GM23338 (cell line): ENCODE measurements around the gene LDB3. TPM values are rescaled to one million over a fixed set of nuclear protein-coding genes. Genes with fewer than 3 reads are reported as not detected.

ENCODE experiments used
- ATAC-seq: fragments of 200-7000 bp; cut with Tn5 transposase; 3 replicates; pipeline ENCODE4 v1.9.1; 2020
- DNase-seq: peaks from one replicate; pipeline ENCODE4 v3.0.0-alpha.2; 2015; ENCODE audit warnings: low spot score
- H2AFZ ChIP-seq: fragments of 200-600 bp; sonication (generic); 2 replicates; pipeline ENCODE4 v1.8.0; 2016; ENCODE audit warnings: antibody characterized with exemption, mild to moderate bottlenecking, moderate library complexity
- H3F3A ChIP-seq: fragments of 200-600 bp; sonication (generic); replicated peaks from 2 replicates; pipeline ENCODE4 v1.8.0; 2017; ENCODE audit warnings: antibody characterized with exemption, mixed run types, low read depth
- H3K27ac ChIP-seq: fragments of 200-600 bp; sonication (generic); 2 replicates; pipeline ENCODE4 v1.6.1; 2016; ENCODE audit warnings: low read depth
- H3K27me3 ChIP-seq: fragments of 200-600 bp; sonication (generic); 2 replicates; pipeline ENCODE4 v1.8.0; 2016; ENCODE audit warnings: mild to moderate bottlenecking, mixed run types, moderate library complexity; ENCODE audit not compliant: insufficient read depth
- H3K36me3 ChIP-seq: fragments of 200-600 bp; sonication (generic); 2 replicates; pipeline ENCODE4 v1.8.0; 2016; ENCODE audit warnings: mild to moderate bottlenecking; ENCODE audit not compliant: insufficient read depth
- H3K4me1 ChIP-seq: fragments of 200-600 bp; sonication (generic); 2 replicates; pipeline ENCODE4 v1.8.0; 2016; ENCODE audit warnings: mild to moderate bottlenecking, moderate library complexity; ENCODE audit not compliant: insufficient read depth
- H3K4me2 ChIP-seq: fragments of 200-600 bp; sonication (generic); 2 replicates; pipeline ENCODE4 v1.7.1; 2017; ENCODE audit warnings: mixed run types
- H3K4me3 ChIP-seq: fragments of 200-600 bp; sonication (generic); 2 replicates; pipeline ENCODE4 v1.6.1; 2016; ENCODE audit warnings: mixed run types
- H3K79me2 ChIP-seq: fragments of 200-600 bp; sonication (generic); replicated peaks from 2 replicates; pipeline ENCODE4 v1.8.0; 2017; ENCODE audit warnings: mild to moderate bottlenecking; ENCODE audit not compliant: insufficient read depth
- H3K9me2 ChIP-seq: fragments of 200-600 bp; sonication (generic); 2 replicates; pipeline ENCODE4 v1.8.0; 2017; ENCODE audit not compliant: insufficient read depth
- H4K20me1 ChIP-seq: fragments of 200-600 bp; sonication (generic); replicated peaks from 2 replicates; pipeline ENCODE4 v1.8.0; 2017; ENCODE audit warnings: mild to moderate bottlenecking; ENCODE audit not compliant: insufficient read depth
- H3K27ac Mint-ChIP-seq: 2 replicates; pipeline ENCODE4 v1.8.0; 2020; ENCODE audit warnings: inconsistent platforms, mild to moderate bottlenecking, moderate library complexity, mixed read lengths
- H3K27me3 Mint-ChIP-seq: 3 replicates; pipeline ENCODE4 v1.8.0; 2022; ENCODE audit warnings: low read depth, mild to moderate bottlenecking, moderate library complexity, mixed read lengths, inconsistent platforms; ENCODE audit not compliant: insufficient read depth, poor library complexity
- H3K36me3 Mint-ChIP-seq: 3 replicates; pipeline ENCODE4 v1.8.0; 2021; ENCODE audit warnings: low read depth, mild to moderate bottlenecking, inconsistent platforms, moderate library complexity, mixed read lengths
- H3K4me1 Mint-ChIP-seq: 3 replicates; pipeline ENCODE4 v1.8.0; 2020; ENCODE audit warnings: mild to moderate bottlenecking, inconsistent platforms, mixed read lengths
- H3K4me3 Mint-ChIP-seq: 3 replicates; pipeline ENCODE4 v1.8.0; 2021; ENCODE audit warnings: moderate library complexity, mild to moderate bottlenecking, inconsistent platforms, mixed read lengths
- H3K9me3 Mint-ChIP-seq: 3 replicates; pipeline ENCODE4 v1.8.0; 2020; ENCODE audit warnings: moderate library complexity, mild to moderate bottlenecking, inconsistent platforms, mixed read lengths
- CREB1 ChIP-seq: fragments of 250-450 bp; sonication (Bioruptor Pico); IDR thresholded peaks from 2 replicates; pipeline ENCODE4 v1.5.0; 2020; ENCODE audit warnings: low read depth, mild to moderate bottlenecking, moderate library complexity
- EZH2 ChIP-seq: fragments of 200-600 bp; sonication (generic); IDR thresholded peaks from one replicate; pipeline ENCODE4 v1.8.0; 2017; ENCODE audit warnings: antibody characterized with exemption, mild to moderate bottlenecking, low read depth; ENCODE audit not compliant: unreplicated experiment
- EZH2phosphoT487 ChIP-seq: fragments of 200-600 bp; sonication (generic); IDR thresholded peaks from one replicate; pipeline ENCODE4 v1.8.1; 2018; ENCODE audit warnings: antibody characterized with exemption; ENCODE audit not compliant: unreplicated experiment
- JUNB ChIP-seq: IDR thresholded peaks from one replicate; pipeline ENCODE4 v1.6.1; 2016; ENCODE audit warnings: antibody characterized with exemption; ENCODE audit not compliant: unreplicated experiment
- NANOG ChIP-seq: IDR thresholded peaks from 2 replicates; pipeline ENCODE4 v1.6.1; 2016; ENCODE audit warnings: antibody characterized with exemption, borderline replicate concordance
- POLR2AphosphoS5 ChIP-seq: IDR thresholded peaks from 2 replicates; pipeline ENCODE4 v1.6.1; 2016; ENCODE audit warnings: antibody characterized with exemption, low read depth
- STAT1 ChIP-seq: IDR thresholded peaks from one replicate; pipeline ENCODE4 v1.6.1; 2016; ENCODE audit warnings: antibody characterized with exemption; ENCODE audit not compliant: unreplicated experiment
- ZNF114 ChIP-seq: fragments of 250-450 bp; sonication (Bioruptor Pico); IDR thresholded peaks from 2 replicates; pipeline ENCODE4 v1.5.0; 2020; ENCODE audit warnings: mild to moderate bottlenecking, moderate library complexity
- ZNF331 ChIP-seq: fragments of 250-450 bp; sonication (Bioruptor Pico); IDR thresholded peaks from 2 replicates; pipeline ENCODE4 v1.5.0; 2020; ENCODE audit warnings: low read depth, mild to moderate bottlenecking, moderate library complexity
- polyA plus RNA-seq: library from polyadenylated mRNA; unstranded; fragments of >200 nt; fragmentation: Nextera tagmentation; extraction: Ambion mirVana; gene quantifications from 2 replicates; pipeline ENCODE4 v1.2.1, GENCODE V29; 2016
- total RNA-seq: library from RNA; depleted of rRNA; stranded (reverse); fragments of >200 nt; shearing (Covaris generic); gene quantifications from 2 replicates; pipeline ENCODE4 v1.2.3, GENCODE V29; 2014
- TF ChIP-seq, protein P1 (sequence below), 2 experiments: fragments of 200-600 bp in 1 of 2; sonication (generic) in 1 of 2; conservative IDR thresholded peaks; 2 replicates each; pipeline versions ENCODE4 v1.5.1 to v1.6.1; 2016 to 2017; ENCODE audit warnings: antibody characterized with exemption in 2 of 2, low read depth in 2 of 2, mild to moderate bottlenecking in 2 of 2, moderate library complexity in 1 of 2
- TF ChIP-seq, protein P2 (sequence below): fragments of 250-450 bp; sonication (Bioruptor Pico); IDR thresholded peaks from 2 replicates; pipeline ENCODE4 v1.5.0; 2020; ENCODE audit warnings: mild to moderate bottlenecking, moderate library complexity
- TF ChIP-seq, protein P3 (sequence below): IDR thresholded peaks from one replicate; pipeline ENCODE4 v1.6.1; 2018; ENCODE audit warnings: antibody characterized with exemption; ENCODE audit not compliant: unreplicated experiment
- TF ChIP-seq, protein P4 (sequence below): IDR thresholded peaks from 2 replicates; pipeline ENCODE4 v1.6.1; 2016; ENCODE audit warnings: antibody characterized with exemption

LDB3 gene
- total and polyA plus RNA-seq, 2 experiments from 2014 or later = 0.14 to 0.16 TPM

DNA sequence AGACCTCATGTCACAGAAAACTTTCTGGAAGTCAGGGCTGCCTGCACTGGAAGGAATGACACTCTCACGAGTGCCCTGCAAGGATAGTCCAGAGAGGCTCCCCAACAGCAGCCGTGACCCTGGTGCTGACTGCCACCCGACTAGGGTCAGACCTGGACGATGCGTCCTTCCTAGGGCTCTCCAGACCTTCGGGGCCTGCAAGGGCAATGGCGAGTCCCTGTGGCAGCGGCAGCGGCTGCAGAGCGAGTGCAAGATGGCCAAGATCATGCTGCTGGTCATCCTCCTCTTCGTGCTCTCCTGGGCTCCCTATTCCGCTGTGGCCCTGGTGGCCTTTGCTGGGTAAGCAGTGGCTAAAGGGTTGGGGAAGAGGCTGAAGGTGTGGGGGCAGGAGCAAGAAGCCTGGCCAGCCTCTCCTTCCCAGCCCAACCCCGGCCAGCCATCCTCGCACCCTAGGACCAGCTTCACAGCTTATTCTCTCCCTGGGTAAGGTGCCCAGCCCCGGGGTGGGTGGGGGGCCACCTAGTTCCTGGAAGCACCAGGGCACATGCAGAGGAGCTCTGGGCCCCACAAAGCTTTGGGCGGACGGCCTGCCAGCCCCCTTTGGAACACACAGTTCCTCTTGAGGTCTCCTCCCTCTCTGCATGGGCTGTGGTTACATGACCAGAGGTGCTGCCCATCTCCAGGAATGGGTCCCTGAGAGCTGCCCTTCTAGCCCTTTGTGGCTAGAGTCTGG is 8.4 kb upstream of the LDB3 start:
- Mint-ChIP-seq H3K27me3 (peaks cover 10% of the 10 kb centered on the region), H3K4me3 (no peak overlapping the region), H3K9me3 (no peaks in the 10 kb centered on the region), H3K27ac (no peak overlapping the region), H3K36me3 (no peaks in the 10 kb centered on the region; the same call in 2 of the 3 replicates), H3K4me1 (peaks cover 2% of the 10 kb centered on the region; the same call in 2 of the 3 replicates)
- no peaks in the 10 kb centered on the region for H3K27me3 ChIP-seq
- H3K9me2 ChIP-seq = 0 out of 2 replicates have a peak, but pooled peaks cover 2% of the 10 kb centered on the region
- no peaks in the 10 kb centered on the region for H3K36me3 ChIP-seq
- H3F3A ChIP-seq = no peaks in the 10 kb centered on the region
- DNase-seq = no peak
- no peaks in the 10 kb centered on the region for H3K79me2 ChIP-seq
- H3K4me2 ChIP-seq = no peak overlapping the region
- no peaks in the 10 kb centered on the region for H3K4me1 ChIP-seq
- H2AFZ ChIP-seq = no peak overlapping the region
- H3K4me3 ChIP-seq = no peak overlapping the region
- H3K27ac ChIP-seq = no peak overlapping the region
- TF ChIP-seq, protein P1, sequence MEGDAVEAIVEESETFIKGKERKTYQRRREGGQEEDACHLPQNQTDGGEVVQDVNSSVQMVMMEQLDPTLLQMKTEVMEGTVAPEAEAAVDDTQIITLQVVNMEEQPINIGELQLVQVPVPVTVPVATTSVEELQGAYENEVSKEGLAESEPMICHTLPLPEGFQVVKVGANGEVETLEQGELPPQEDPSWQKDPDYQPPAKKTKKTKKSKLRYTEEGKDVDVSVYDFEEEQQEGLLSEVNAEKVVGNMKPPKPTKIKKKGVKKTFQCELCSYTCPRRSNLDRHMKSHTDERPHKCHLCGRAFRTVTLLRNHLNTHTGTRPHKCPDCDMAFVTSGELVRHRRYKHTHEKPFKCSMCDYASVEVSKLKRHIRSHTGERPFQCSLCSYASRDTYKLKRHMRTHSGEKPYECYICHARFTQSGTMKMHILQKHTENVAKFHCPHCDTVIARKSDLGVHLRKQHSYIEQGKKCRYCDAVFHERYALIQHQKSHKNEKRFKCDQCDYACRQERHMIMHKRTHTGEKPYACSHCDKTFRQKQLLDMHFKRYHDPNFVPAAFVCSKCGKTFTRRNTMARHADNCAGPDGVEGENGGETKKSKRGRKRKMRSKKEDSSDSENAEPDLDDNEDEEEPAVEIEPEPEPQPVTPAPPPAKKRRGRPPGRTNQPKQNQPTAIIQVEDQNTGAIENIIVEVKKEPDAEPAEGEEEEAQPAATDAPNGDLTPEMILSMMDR (conservative IDR thresholded peaks at IDR 0.05; ENCODE audit: low read depth in 2 of 2) = no peak
- TF ChIP-seq NANOG (no peak), ZNF114 (no peak), JUNB (no peak), POLR2AphosphoS5 (no peak), ZNF331 (CRISPR knock-in tag) (no peak), EZH2phosphoT487 (no peak), CREB1 (CRISPR knock-in tag) (no peak), STAT1 (no peak), EZH2 (no peak)
- TF ChIP-seq, protein P2, sequence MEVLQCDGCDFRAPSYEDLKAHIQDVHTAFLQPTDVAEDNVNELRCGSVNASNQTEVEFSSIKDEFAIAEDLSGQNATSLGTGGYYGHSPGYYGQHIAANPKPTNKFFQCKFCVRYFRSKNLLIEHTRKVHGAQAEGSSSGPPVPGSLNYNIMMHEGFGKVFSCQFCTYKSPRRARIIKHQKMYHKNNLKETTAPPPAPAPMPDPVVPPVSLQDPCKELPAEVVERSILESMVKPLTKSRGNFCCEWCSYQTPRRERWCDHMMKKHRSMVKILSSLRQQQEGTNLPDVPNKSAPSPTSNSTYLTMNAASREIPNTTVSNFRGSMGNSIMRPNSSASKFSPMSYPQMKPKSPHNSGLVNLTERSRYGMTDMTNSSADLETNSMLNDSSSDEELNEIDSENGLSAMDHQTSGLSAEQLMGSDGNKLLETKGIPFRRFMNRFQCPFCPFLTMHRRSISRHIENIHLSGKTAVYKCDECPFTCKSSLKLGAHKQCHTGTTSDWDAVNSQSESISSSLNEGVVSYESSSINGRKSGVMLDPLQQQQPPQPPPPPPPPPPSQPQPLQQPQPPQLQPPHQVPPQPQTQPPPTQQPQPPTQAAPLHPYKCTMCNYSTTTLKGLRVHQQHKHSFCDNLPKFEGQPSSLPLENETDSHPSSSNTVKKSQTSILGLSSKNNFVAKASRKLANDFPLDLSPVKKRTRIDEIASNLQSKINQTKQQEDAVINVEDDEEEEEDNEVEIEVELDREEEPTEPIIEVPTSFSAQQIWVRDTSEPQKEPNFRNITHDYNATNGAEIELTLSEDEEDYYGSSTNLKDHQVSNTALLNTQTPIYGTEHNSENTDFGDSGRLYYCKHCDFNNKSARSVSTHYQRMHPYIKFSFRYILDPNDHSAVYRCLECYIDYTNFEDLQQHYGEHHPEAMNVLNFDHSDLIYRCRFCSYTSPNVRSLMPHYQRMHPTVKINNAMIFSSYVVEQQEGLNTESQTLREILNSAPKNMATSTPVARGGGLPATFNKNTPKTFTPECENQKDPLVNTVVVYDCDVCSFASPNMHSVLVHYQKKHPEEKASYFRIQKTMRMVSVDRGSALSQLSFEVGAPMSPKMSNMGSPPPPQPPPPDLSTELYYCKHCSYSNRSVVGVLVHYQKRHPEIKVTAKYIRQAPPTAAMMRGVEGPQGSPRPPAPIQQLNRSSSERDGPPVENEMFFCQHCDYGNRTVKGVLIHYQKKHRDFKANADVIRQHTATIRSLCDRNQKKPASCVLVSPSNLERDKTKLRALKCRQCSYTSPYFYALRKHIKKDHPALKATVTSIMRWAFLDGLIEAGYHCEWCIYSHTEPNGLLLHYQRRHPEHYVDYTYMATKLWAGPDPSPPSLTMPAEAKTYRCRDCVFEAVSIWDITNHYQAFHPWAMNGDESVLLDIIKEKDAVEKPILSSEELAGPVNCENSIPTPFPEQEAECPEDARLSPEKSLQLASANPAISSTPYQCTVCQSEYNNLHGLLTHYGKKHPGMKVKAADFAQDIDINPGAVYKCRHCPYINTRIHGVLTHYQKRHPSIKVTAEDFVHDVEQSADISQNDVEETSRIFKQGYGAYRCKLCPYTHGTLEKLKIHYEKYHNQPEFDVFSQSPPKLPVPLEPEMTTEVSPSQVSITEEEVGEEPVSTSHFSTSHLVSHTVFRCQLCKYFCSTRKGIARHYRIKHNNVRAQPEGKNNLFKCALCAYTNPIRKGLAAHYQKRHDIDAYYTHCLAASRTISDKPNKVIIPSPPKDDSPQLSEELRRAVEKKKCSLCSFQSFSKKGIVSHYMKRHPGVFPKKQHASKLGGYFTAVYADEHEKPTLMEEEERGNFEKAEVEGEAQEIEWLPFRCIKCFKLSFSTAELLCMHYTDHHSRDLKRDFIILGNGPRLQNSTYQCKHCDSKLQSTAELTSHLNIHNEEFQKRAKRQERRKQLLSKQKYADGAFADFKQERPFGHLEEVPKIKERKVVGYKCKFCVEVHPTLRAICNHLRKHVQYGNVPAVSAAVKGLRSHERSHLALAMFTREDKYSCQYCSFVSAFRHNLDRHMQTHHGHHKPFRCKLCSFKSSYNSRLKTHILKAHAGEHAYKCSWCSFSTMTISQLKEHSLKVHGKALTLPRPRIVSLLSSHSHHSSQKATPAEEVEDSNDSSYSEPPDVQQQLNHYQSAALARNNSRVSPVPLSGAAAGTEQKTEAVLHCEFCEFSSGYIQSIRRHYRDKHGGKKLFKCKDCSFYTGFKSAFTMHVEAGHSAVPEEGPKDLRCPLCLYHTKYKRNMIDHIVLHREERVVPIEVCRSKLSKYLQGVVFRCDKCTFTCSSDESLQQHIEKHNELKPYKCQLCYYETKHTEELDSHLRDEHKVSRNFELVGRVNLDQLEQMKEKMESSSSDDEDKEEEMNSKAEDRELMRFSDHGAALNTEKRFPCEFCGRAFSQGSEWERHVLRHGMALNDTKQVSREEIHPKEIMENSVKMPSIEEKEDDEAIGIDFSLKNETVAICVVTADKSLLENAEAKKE (CRISPR knock-in tag) = no peak
- TF ChIP-seq, protein P3, sequence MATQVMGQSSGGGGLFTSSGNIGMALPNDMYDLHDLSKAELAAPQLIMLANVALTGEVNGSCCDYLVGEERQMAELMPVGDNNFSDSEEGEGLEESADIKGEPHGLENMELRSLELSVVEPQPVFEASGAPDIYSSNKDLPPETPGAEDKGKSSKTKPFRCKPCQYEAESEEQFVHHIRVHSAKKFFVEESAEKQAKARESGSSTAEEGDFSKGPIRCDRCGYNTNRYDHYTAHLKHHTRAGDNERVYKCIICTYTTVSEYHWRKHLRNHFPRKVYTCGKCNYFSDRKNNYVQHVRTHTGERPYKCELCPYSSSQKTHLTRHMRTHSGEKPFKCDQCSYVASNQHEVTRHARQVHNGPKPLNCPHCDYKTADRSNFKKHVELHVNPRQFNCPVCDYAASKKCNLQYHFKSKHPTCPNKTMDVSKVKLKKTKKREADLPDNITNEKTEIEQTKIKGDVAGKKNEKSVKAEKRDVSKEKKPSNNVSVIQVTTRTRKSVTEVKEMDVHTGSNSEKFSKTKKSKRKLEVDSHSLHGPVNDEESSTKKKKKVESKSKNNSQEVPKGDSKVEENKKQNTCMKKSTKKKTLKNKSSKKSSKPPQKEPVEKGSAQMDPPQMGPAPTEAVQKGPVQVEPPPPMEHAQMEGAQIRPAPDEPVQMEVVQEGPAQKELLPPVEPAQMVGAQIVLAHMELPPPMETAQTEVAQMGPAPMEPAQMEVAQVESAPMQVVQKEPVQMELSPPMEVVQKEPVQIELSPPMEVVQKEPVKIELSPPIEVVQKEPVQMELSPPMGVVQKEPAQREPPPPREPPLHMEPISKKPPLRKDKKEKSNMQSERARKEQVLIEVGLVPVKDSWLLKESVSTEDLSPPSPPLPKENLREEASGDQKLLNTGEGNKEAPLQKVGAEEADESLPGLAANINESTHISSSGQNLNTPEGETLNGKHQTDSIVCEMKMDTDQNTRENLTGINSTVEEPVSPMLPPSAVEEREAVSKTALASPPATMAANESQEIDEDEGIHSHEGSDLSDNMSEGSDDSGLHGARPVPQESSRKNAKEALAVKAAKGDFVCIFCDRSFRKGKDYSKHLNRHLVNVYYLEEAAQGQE = no peak
- TF ChIP-seq, protein P4, sequence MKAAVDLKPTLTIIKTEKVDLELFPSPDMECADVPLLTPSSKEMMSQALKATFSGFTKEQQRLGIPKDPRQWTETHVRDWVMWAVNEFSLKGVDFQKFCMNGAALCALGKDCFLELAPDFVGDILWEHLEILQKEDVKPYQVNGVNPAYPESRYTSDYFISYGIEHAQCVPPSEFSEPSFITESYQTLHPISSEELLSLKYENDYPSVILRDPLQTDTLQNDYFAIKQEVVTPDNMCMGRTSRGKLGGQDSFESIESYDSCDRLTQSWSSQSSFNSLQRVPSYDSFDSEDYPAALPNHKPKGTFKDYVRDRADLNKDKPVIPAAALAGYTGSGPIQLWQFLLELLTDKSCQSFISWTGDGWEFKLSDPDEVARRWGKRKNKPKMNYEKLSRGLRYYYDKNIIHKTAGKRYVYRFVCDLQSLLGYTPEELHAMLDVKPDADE = no peak
- H4K20me1 ChIP-seq = no peaks in the 10 kb centered on the region
- no peak for ATAC-seq
